Hematopoietic multipotent progenitor cell treated with erythropoietin and hydrocortisone succinate and interleukin-3 and kit ligand, for 4 days (in vitro differentiated cells): ENCODE measurements around the gene DYSF.

Experiments
- DNase-seq: peaks from one replicate; pipeline ENCODE4 v3.0.0-alpha.2; 2015

The DYSF gene

GRCh38 chr2:71503837-71504236 is 50.5 kb downstream of the DYSF start:
- DNase-seq: no peak

GRCh38 chr2:71504611-71505010 is 51.2 kb downstream of the DYSF start:
- DNase-seq: no peak

GRCh38 chr2:71505086-71505769 is 51.9 kb downstream of the DYSF start:
- peak; percentile 20 for DNase-seq

- no peak for DNase-seq
Observed at GRCh38 chr2:71505770-71506140, 52.4 kb downstream of the DYSF start.

DNA sequence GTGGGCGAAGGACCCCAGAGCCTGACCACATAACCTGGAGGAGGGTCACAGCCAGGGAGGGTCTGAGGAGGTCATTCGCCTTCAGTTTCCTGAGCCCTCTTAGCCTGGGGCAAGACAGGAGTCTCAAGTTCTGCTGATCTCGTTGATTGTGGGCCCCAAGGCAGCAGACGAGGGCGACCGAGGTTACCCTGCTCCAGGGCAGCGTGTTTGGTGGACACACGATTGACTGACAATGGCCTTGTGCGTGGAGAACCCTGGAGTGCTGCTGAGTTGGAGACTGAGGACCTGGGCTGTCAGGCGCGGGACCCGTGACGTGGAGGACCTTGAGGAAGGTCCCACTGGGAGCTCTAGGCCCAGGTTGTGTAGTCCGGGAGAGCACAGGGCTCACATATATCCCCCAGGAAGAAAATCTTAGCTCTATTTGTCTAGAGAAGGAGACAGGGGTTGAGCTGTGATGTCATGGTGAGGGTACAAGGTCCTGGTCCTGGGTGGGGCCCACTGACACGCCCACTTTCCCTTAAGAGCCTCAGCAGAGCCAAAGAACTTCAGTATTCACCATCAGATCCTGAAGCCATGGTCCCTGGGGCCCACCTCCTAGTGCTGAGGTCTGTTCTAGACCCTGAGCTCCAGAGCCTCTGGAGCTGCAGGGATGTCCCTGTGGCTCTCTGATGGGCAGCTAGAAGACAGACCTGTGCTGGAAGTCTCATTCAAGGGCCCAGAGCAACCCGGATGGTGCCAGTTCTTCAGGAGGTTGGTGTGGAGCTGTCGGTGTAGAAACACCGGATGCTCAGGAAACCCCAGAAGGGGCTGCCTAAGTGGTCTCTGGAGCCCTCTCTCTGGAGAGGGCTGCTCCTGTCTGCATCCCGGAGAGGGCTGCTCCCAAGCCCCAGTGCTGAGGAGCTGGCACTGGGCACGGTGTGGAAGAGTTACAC is 53.1 kb downstream of the DYSF start:
- DNase-seq: no peak

DNA sequence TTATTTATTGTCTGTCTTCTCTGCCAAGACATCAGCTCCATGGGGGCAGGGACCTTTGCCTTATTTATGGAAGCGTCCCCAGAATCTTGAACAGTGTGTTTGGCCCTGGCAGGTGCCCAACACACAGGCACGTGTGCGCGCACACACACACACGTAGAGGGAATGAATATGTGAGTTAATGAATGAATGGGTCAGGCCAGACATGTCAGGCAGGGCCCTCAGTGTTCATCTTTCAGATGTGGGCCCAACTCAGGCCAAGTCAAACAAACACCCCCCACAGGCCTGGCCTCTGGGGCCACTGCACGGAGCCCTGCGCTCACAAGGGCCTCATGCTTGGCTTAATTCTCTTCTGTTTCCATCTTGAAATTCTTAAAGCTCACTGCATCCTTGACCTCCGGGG is 54.1 kb downstream of the DYSF start:
- DNase-seq: no peak

GRCh38 chr2:71510196-71510807 is 56.9 kb downstream of the DYSF start:
- peak; percentile 81 for DNase-seq

- no peak for DNase-seq
Observed at GRCh38 chr2:71510938-71511337, 57.6 kb downstream of the DYSF start.

DNA sequence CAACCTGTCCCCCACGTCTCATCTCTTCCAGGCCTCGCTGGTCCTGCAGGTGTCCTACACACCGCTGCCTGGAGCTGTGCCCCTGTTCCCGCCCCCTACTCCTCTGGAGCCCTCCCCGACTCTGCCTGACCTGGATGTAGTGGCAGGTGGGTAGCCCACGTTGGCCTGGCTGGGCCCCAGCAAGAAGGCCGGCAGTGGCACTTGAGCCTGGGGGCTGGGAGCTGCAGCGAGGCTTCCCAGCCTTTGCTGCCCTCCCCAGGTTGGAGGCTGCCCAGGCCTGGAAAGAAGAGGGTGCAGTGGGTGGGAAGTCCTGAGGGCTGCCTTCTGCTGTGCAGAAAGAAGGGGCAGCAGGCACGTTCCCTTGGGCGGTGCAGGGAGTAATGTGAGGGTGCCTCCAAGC is 58.4 kb downstream of the DYSF start:
- no peak for DNase-seq

DNA sequence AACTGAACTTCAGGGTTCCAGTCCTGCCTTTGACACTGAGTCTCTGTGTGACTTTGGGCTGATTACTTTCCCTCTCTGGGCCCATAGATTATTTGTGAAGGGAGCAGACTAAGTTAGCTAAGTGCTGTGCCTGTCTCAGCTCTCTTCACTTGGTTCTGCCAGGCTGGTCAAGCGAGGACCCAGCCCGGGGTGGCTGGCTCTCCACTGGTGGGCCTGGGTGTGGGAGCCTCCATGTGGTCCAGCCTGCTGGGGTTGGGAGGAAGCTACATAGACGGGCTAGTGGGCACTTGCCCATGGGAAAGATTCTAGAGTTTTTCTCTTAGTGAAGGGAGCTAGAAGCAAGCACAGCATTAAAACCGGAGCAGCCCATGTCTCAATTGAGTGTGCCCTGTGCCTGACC is 59.0 kb downstream of the DYSF start:
- DNase-seq: no peak

GRCh38 chr2:71513096-71513495 is 59.7 kb downstream of the DYSF start:
- DNase-seq: no peak

- no peak for DNase-seq
Observed at GRCh38 chr2:71513721-71514120, 60.4 kb downstream of the DYSF start.

DNA sequence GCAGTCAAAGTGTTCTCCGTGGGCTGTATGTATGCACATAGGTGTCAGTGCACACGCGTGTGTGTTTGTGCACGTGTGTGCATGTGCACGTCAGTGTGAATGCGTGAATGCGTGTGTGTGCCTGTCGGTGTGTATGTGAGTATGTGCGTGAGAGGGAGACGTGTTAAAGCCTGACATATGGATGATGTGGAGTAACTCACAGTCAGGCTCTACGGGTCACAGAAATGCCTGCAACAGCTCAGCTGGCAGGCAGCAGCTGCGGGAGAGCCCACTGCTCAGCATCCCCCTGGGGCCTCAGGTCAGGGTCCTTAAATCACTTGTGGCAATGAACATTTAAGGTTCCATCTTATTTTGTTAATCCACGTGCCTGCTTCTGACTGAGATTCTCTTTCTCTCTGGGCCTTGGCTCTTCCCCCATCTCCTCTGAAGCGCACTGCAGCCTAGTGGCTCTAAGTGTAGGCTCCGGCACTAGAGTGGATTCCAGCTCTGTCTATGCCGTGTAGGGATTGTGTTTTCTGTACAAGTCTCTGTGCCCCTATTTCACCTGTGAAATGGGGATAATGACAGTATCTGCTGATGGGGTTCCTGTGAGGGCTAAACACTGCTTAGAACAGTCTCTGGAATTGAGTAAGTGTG is 63.0 kb downstream of the DYSF start:
- no peak for DNase-seq

GRCh38 chr2:71517851-71518250 is 64.5 kb downstream of the DYSF start:
- no peak for DNase-seq

- DNase-seq: no peak
Observed at GRCh38 chr2:71521436-71521950, 68.1 kb downstream of the DYSF start.

DNA sequence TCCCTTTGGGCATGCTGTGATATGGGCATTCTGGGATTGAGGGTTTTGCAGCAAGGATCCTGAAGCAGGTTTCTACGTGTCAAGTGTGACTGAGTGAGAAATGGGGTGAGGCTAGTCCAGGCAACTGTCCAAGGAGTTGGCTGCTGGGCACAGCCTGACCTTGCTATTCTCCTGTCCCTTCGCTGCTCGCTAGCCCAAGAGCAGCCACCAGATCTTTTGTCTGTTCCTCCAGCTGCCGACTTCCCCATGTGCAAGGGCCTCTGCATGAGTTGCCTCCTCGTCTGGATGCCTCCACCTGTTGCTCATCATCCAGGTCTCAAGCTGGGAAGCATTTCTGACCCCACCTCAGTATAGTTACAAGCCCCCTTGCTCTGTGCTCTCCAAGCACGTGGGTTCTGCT is 71.1 kb downstream of the DYSF start:
- DNase-seq: no peak

- no peak for DNase-seq
Observed at GRCh38 chr2:71526141-71526540, 72.8 kb downstream of the DYSF start.

- no peak for DNase-seq
Observed at GRCh38 chr2:71526975-71527374, 73.6 kb downstream of the DYSF start.

- DNase-seq: no peak
Observed at GRCh38 chr2:71528131-71528591, 74.8 kb downstream of the DYSF start.

- DNase-seq: no peak
Observed at GRCh38 chr2:71528749-71529148, 75.4 kb downstream of the DYSF start.

GRCh38 chr2:71530211-71530610 is 76.8 kb downstream of the DYSF start:
- DNase-seq: no peak

DNA sequence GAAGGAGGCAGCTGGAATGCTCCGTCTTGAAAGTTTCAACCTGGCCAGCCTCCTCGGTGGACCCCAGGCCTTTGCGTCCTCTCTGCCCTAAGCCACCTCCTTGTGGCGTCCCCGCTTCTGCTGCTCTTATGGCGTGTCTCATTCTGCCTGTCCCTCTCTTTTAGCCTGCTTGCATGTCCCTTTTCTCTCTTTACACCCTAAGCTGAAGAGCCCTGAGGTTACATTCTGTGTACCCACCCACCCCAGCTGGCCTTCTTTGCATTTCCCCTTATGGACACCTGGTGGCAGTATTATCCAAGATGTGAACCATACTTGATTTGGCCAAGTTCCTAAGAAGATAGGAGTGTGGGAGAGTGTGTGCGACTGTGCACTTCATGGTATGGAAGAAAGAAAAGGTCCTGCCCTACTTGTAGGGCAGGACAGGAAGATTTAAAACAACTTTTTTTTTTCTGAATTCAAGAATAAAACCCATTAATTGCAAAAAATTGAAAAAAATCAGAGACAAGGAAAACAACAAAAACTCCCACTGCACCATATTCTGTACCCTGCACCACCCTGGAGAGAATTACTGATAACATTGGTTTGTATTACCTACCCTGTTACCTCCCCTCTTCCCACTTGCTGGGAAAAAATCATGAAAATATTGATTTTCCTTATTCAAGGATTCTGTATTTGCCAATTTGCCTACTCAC is 77.4 kb downstream of the DYSF start:
- peak; percentile 77 for DNase-seq
